GM23338 (cell line): Measurements from ENCODE around the gene ARL15.

Source experiments
- CREB1 ChIP-seq: fragments of 250-450 bp; sonication (Bioruptor Pico); IDR thresholded peaks from 2 replicates; pipeline ENCODE4 v1.5.0; 2020; ENCODE audit warnings: low read depth, mild to moderate bottlenecking, moderate library complexity
- CTCF ChIP-seq, 2 experiments: fragments of 200-600 bp in 1 of 2; sonication (generic) in 1 of 2; conservative IDR thresholded peaks; 2 replicates each; pipeline versions ENCODE4 v1.5.1 to v1.6.1; 2016 to 2017; ENCODE audit warnings: antibody characterized with exemption in 2 of 2, low read depth in 2 of 2, mild to moderate bottlenecking in 2 of 2, moderate library complexity in 1 of 2
- ETS1 ChIP-seq: IDR thresholded peaks from 2 replicates; pipeline ENCODE4 v1.6.1; 2016; ENCODE audit warnings: antibody characterized with exemption
- EZH2 ChIP-seq: fragments of 200-600 bp; sonication (generic); IDR thresholded peaks from one replicate; pipeline ENCODE4 v1.8.0; 2017; ENCODE audit warnings: antibody characterized with exemption, mild to moderate bottlenecking, low read depth; ENCODE audit not compliant: unreplicated experiment
- EZH2phosphoT487 ChIP-seq: fragments of 200-600 bp; sonication (generic); IDR thresholded peaks from one replicate; pipeline ENCODE4 v1.8.1; 2018; ENCODE audit warnings: antibody characterized with exemption; ENCODE audit not compliant: unreplicated experiment
- JUNB ChIP-seq: IDR thresholded peaks from one replicate; pipeline ENCODE4 v1.6.1; 2016; ENCODE audit warnings: antibody characterized with exemption; ENCODE audit not compliant: unreplicated experiment
- POLR2AphosphoS5 ChIP-seq: IDR thresholded peaks from 2 replicates; pipeline ENCODE4 v1.6.1; 2016; ENCODE audit warnings: antibody characterized with exemption, low read depth
- REST ChIP-seq: IDR thresholded peaks from one replicate; pipeline ENCODE4 v1.6.1; 2018; ENCODE audit warnings: antibody characterized with exemption; ENCODE audit not compliant: unreplicated experiment
- STAT1 ChIP-seq: IDR thresholded peaks from one replicate; pipeline ENCODE4 v1.6.1; 2016; ENCODE audit warnings: antibody characterized with exemption; ENCODE audit not compliant: unreplicated experiment
- ZNF114 ChIP-seq: fragments of 250-450 bp; sonication (Bioruptor Pico); IDR thresholded peaks from 2 replicates; pipeline ENCODE4 v1.5.0; 2020; ENCODE audit warnings: mild to moderate bottlenecking, moderate library complexity
- ZNF462 ChIP-seq: fragments of 250-450 bp; sonication (Bioruptor Pico); IDR thresholded peaks from 2 replicates; pipeline ENCODE4 v1.5.0; 2020; ENCODE audit warnings: mild to moderate bottlenecking, moderate library complexity

- TF ChIP-seq EZH2phosphoT487 (no peak), STAT1 (no peak), CTCF (conservative IDR thresholded peaks at IDR 0.05; ENCODE audit: low read depth in 2 of 2) (no peak), POLR2AphosphoS5 (no peak), EZH2 (no peak), REST (no peak), JUNB (no peak), CREB1 (no peak), ETS1 (no peak), ZNF114 (CRISPR knock-in tag) (no peak), ZNF462 (CRISPR knock-in tag) (no peak)
These were observed 1.1 kb downstream of the ARL15 start for GRCh38 chr5:54309276-54309675.
